GM12878 (cell line): Measurements from ENCODE around the gene CDK16. TPM values are rescaled to one million over a fixed set of nuclear protein-coding genes. Genes with fewer than 3 reads are reported as not detected.

Experiments
- ATAC-seq: fragments of 200-7000 bp; cut with Tn5 transposase; 3 replicates; pipeline ENCODE4 v1.9.1; 2020; ENCODE audit warnings: mild to moderate bottlenecking, moderate library complexity
- BruUV-seq: library from RNA; stranded (reverse); fragments of 400-500 nt; replicated peaks from 2 replicates; lab custom pipeline; 2021; lab: Mats Ljungman, UMichigan
- CTCF ChIA-PET: fragments of 300-600 bp; sonication (Branson Sonifier 250); formaldehyde crosslinking; extraction: SDS; loops from one replicate; lab custom pipeline; 2021; ENCODE audit warnings: inconsistent platforms; lab: Yijun Ruan, JAX
- POLR2A ChIA-PET: fragments of 350-600 bp; formaldehyde crosslinking; extraction: SDS; loops from one replicate; lab custom pipeline; 2021; ENCODE audit warnings: inconsistent platforms; lab: Charles Lee
- RAD21 ChIA-PET: fragments of 300-600 bp; sonication (Branson Sonifier 250); formaldehyde crosslinking; loops from one replicate; lab custom pipeline; 2023; ENCODE audit warnings: antibody characterized with exemption; ENCODE audit not compliant: unreplicated experiment; lab: Charles Lee
- SMC1A ChIA-PET: fragments of 300-600 bp; sonication (Branson Sonifier 250); formaldehyde crosslinking; loops from one replicate; lab custom pipeline; 2023; ENCODE audit not compliant: unreplicated experiment, uncharacterized antibody; lab: Charles Lee
- DNase-seq: peaks from one replicate; pipeline ENCODE4 v3.0.0-alpha.2; 2011; ENCODE audit warnings: low read depth, low spot score
- FAIRE-seq: peaks from 3 replicates; lab custom pipeline; 2011; peaks lifted over from hg19 to GRCh38; lab: Jason Lieb, UNC
- H2AFZ ChIP-seq: 2 replicates; pipeline ENCODE4 v1.6.0; 2011; ENCODE audit warnings: low read depth, low read length, control low read depth; ENCODE audit not compliant: control insufficient read depth
- H3K27ac ChIP-seq: 2 replicates; pipeline ENCODE4 v1.5.1; 2011; ENCODE audit warnings: control low read depth; ENCODE audit not compliant: control insufficient read depth, insufficient read depth
- H3K27me3 ChIP-seq, 2 experiments: replicated peaks in 1 of 2; 2 replicates each; pipeline versions ENCODE4 v1.6.0 to v1.6.1; 2011; ENCODE audit warnings: low read length in 1 of 2; ENCODE audit not compliant: control insufficient read depth in 2 of 2, insufficient read depth in 2 of 2
- H3K36me3 ChIP-seq, 2 experiments: 2 replicates each; pipeline ENCODE4 v1.5.1; 2011; ENCODE audit warnings: low read length in 1 of 2; ENCODE audit not compliant: control insufficient read depth in 2 of 2, insufficient read depth in 2 of 2
- H3K4me1 ChIP-seq: 2 replicates; pipeline ENCODE4 v1.6.1; 2011; ENCODE audit warnings: mild to moderate bottlenecking, low read length, moderate library complexity, mixed read lengths; ENCODE audit not compliant: control insufficient read depth, insufficient read depth
- H3K4me2 ChIP-seq: 2 replicates; pipeline ENCODE4 v1.6.0; 2011; ENCODE audit warnings: control low read depth; ENCODE audit not compliant: control insufficient read depth, insufficient read depth
- H3K4me3 ChIP-seq: fragments of 200-600 bp; sonication (generic); 2 replicates; pipeline ENCODE4 v1.5.1; 2016
- H3K79me2 ChIP-seq: 2 replicates; pipeline ENCODE4 v1.6.0; 2011; ENCODE audit warnings: low read length; ENCODE audit not compliant: control insufficient read depth, insufficient read depth
- H3K9ac ChIP-seq: 2 replicates; pipeline ENCODE4 v1.8.0; 2011; ENCODE audit warnings: low read length, control low read depth, mixed read lengths; ENCODE audit not compliant: control insufficient read depth, insufficient read depth
- H3K9me3 ChIP-seq: replicated peaks from 3 replicates; pipeline ENCODE4 v1.5.1; 2011; ENCODE audit warnings: mild to moderate bottlenecking, low read length; ENCODE audit not compliant: control insufficient read depth, insufficient read depth
- H4K20me1 ChIP-seq: 2 replicates; pipeline ENCODE4 v1.6.0; 2011; ENCODE audit not compliant: control insufficient read depth, insufficient read depth
- BCL11A ChIP-seq: IDR thresholded peaks from 2 replicates; pipeline ENCODE4 v1.6.1; 2011; ENCODE audit warnings: low read depth, low read length
- CBX5 ChIP-seq: sonication (generic); IDR thresholded peaks from 2 replicates; pipeline ENCODE4 v1.6.1; 2016; ENCODE audit warnings: low read depth, moderate library complexity, mild to moderate bottlenecking, inconsistent platforms
- CHD2 ChIP-seq: IDR thresholded peaks from 2 replicates; pipeline ENCODE4 v1.6.1; 2011; ENCODE audit warnings: low read depth, low read length, improper control_type of control experiment, borderline replicate concordance
- FOXM1 ChIP-seq: IDR thresholded peaks from 2 replicates; pipeline ENCODE4 v1.6.1; 2012; ENCODE audit warnings: low read depth, mild to moderate bottlenecking, inconsistent platforms, low read length, moderate library complexity
- GATAD2B ChIP-seq: fragments of 450-650 bp; conservative IDR thresholded peaks from 2 replicates; pipeline ENCODE4 v1.6.1; 2017; ENCODE audit warnings: low read depth, mild to moderate bottlenecking, moderate library complexity
- IRF4 ChIP-seq: IDR thresholded peaks from 2 replicates; pipeline ENCODE4 v1.6.1; 2011; ENCODE audit warnings: low read depth, low read length
- MEF2A ChIP-seq: IDR thresholded peaks from 2 replicates; pipeline ENCODE4 v1.6.1; 2011; ENCODE audit warnings: low read depth, mild to moderate bottlenecking, low read length, moderate library complexity; ENCODE audit not compliant: insufficient read depth
- MLLT1 ChIP-seq: fragments of 450-650 bp; IDR thresholded peaks from 2 replicates; pipeline ENCODE4 v1.6.1; 2016; ENCODE audit warnings: mild to moderate bottlenecking
- MYC ChIP-seq: IDR thresholded peaks from 2 replicates; pipeline ENCODE4 v1.6.1; 2011; ENCODE audit warnings: mild to moderate bottlenecking, low read length, moderate library complexity, inconsistent platforms; ENCODE audit not compliant: insufficient read depth, insufficient replicate concordance, insufficient read length, severe bottlenecking
- PML ChIP-seq: IDR thresholded peaks from 2 replicates; pipeline ENCODE4 v1.6.1; 2012; ENCODE audit warnings: low read length, inconsistent platforms
- SUPT20H ChIP-seq: IDR thresholded peaks from 2 replicates; pipeline ENCODE4 v1.6.1; 2011; ENCODE audit warnings: low read depth, mild to moderate bottlenecking, low read length, moderate library complexity, borderline replicate concordance; ENCODE audit not compliant: control insufficient read depth
- TCF12 ChIP-seq: IDR thresholded peaks from 2 replicates; pipeline ENCODE4 v1.6.1; 2011; ENCODE audit warnings: low read depth, mild to moderate bottlenecking, low read length
- ZNF207 ChIP-seq: fragments of 450-650 bp; IDR thresholded peaks from 2 replicates; pipeline ENCODE4 v1.6.1; 2014; ENCODE audit warnings: antibody characterized with exemption, mild to moderate bottlenecking, borderline replicate concordance
- WGBS: methylation state at CpG from one replicate; pipeline ENCODE4 v1.1.6; 2016; ENCODE audit warnings: low lambda C conversion rate; ENCODE audit not compliant: insufficient replicate concordance, insufficient coverage; ENCODE audit errors: missing lambda C conversion rate; 5-methylcytosine and 5-hydroxymethylcytosine counted together
- in situ Hi-C: fragments of 300-500 bp; cut with MboI; formaldehyde crosslinking; loops from 9 replicates; pipeline ENCODE4 v1.14.3; 2018; ENCODE audit warnings: mixed read lengths
- intact Hi-C: fragments of 100-400 bp; cut with micrococcal nuclease; formaldehyde crosslinking; loops from one replicate; pipeline ENCODE4 v1.14.2; 2022; ENCODE audit not compliant: unreplicated experiment
- polyA plus RNA-seq, 11 experiments: library from polyadenylated mRNA; depleted of rRNA in 4 of 11; unstranded in 6 of 11; stranded (reverse) in 5 of 11; fragments of >200 nt; fragmentation: Nextera tagmentation in 4 of 11; fragmentation: Illumina TruSeq in 1 of 11; extraction: Ambion mirVana in 4 of 11; extraction: Trizol in 1 of 11; gene quantifications; 1 replicate in 1 of 11; 2 replicates in 10 of 11; pipeline versions ENCODE4 v1.2.1 to v1.2.3, GENCODE V29; 2011 to 2016; ENCODE audit warnings: inconsistent platforms in 2 of 11, missing spikeins in 2 of 11, low read depth in 1 of 11
- total RNA-seq, 4 experiments: library from RNA; depleted of rRNA in 3 of 4; stranded (reverse); fragments of >200 nt in 3 of 4; fragmentation: Illumina TruSeq in 1 of 4; extraction: Trizol in 1 of 4; gene quantifications; 2 replicates each; pipeline versions ENCODE4 v1.2.1 to v1.2.3, GENCODE V29; 2013 to 2021
- TF ChIP-seq, protein P1 (sequence below): fragments of 450-650 bp; formaldehyde crosslinking; IDR thresholded peaks from 2 replicates; pipeline ENCODE4 v1.4.0; 2022; ENCODE audit warnings: mild to moderate bottlenecking, moderate library complexity
- TF ChIP-seq, protein P2 (sequence below): fragments of 450-650 bp; IDR thresholded peaks from 2 replicates; pipeline ENCODE4 v1.6.1; 2014; ENCODE audit warnings: mild to moderate bottlenecking
- TF ChIP-seq, protein P3 (sequence below): fragments of 450-650 bp; IDR thresholded peaks from 2 replicates; pipeline ENCODE4 v1.6.1; 2018; ENCODE audit warnings: borderline replicate concordance, mild to moderate bottlenecking; ENCODE audit not compliant: partially characterized antibody

The CDK16 gene
- total and polyA plus RNA-seq, 10 of the 15 experiments (the other 5 are each of a cell fraction or from before 2014, with no cell fraction given) = 2.4 to 75.1 (median 48.2) TPM

DNA sequence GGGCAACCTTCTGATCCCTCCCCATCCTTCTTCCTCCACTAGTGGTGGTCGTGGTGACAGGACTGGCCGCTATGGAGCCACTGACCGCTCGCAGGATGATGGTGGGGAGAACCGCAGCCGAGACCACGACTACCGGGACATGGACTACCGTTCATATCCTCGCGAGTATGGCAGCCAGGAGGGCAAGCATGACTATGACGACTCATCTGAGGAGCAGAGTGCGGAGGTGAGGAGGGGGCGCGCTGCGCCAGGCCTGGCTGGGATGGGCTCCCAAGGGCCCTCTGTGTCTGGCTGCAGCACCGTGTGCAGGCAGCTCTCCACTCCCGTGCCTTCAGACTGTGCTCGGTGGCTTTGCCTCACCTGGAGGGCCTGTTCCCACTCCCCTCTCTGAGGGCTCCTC, 49.2 kb upstream of the CDK16 start:
- H3K9me3 ChIP-seq = no peaks in the 10 kb centered on the region; the same call in 2 of the 3 replicates
- intact Hi-C loops = no loop called here
- peaks cover 2% of the 10 kb centered on the region; the same call in 1 of the 2 replicates for H3K79me2 ChIP-seq
- no peaks in the 10 kb centered on the region for H3K4me1 ChIP-seq
- ChIA-PET CTCF (no interaction called here), SMC1A (no interaction called here), RAD21 (no interaction called here), POLR2A (no interaction called here)
- DNase-seq (no peak), ATAC-seq (no peak), FAIRE-seq (no peak)
- BruUV-seq = no TSS peak
- no peak overlapping the region for H3K4me2 ChIP-seq
- H2AFZ ChIP-seq = no peak overlapping the region
- no peak for TF ChIP-seq GATAD2B
- TF ChIP-seq, protein P1, sequence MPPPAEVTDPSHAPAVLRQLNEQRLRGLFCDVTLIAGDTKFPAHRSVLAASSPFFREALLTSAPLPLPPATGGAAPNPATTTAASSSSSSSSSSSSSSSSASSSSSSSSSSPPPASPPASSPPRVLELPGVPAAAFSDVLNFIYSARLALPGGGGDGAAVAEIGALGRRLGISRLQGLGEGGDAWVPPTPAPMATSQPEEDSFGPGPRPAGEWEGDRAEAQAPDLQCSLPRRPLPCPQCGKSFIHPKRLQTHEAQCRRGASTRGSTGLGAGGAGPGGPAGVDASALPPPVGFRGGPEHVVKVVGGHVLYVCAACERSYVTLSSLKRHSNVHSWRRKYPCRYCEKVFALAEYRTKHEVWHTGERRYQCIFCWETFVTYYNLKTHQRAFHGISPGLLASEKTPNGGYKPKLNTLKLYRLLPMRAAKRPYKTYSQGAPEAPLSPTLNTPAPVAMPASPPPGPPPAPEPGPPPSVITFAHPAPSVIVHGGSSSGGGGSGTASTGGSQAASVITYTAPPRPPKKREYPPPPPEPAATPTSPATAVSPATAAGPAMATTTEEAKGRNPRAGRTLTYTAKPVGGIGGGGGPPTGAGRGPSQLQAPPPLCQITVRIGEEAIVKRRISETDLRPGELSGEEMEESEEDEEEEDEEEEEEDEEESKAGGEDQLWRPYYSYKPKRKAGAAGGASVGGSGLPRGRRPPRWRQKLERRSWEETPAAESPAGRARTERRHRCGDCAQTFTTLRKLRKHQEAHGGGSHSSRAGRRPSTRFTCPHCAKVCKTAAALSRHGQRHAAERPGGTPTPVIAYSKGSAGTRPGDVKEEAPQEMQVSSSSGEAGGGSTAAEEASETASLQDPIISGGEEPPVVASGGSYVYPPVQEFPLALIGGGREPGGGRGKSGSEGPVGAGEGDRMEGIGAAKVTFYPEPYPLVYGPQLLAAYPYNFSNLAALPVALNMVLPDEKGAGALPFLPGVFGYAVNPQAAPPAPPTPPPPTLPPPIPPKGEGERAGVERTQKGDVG (CRISPR knock-in tag) = no peak
- TF ChIP-seq MLLT1 = no peak
- TF ChIP-seq, protein P2, sequence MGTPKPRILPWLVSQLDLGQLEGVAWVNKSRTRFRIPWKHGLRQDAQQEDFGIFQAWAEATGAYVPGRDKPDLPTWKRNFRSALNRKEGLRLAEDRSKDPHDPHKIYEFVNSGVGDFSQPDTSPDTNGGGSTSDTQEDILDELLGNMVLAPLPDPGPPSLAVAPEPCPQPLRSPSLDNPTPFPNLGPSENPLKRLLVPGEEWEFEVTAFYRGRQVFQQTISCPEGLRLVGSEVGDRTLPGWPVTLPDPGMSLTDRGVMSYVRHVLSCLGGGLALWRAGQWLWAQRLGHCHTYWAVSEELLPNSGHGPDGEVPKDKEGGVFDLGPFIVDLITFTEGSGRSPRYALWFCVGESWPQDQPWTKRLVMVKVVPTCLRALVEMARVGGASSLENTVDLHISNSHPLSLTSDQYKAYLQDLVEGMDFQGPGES = no peak
- no peak for TF ChIP-seq BCL11A
- TF ChIP-seq PML = no peak
- TF ChIP-seq, protein P3, sequence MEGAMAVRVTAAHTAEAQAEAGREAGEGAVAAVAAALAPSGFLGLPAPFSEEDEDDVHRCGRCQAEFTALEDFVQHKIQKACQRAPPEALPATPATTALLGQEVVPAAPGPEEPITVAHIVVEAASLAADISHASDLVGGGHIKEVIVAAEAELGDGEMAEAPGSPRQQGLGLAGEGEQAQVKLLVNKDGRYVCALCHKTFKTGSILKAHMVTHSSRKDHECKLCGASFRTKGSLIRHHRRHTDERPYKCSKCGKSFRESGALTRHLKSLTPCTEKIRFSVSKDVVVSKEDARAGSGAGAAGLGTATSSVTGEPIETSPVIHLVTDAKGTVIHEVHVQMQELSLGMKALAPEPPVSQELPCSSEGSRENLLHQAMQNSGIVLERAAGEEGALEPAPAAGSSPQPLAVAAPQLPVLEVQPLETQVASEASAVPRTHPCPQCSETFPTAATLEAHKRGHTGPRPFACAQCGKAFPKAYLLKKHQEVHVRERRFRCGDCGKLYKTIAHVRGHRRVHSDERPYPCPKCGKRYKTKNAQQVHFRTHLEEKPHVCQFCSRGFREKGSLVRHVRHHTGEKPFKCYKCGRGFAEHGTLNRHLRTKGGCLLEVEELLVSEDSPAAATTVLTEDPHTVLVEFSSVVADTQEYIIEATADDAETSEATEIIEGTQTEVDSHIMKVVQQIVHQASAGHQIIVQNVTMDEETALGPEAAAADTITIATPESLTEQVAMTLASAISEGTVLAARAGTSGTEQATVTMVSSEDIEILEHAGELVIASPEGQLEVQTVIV = no peak
- TF ChIP-seq SUPT20H = no peak
- no peak for TF ChIP-seq FOXM1
- no peak for TF ChIP-seq MYC
- TF ChIP-seq IRF4 = no peak
- no peak for TF ChIP-seq TCF12
- no peak for TF ChIP-seq CBX5
- TF ChIP-seq MEF2A = no peak
- no peak for TF ChIP-seq CHD2
- no peak for TF ChIP-seq ZNF207
- H3K36me3 ChIP-seq = peaks cover 0 to 8% of the 10 kb centered on the region in 2 experiments; a peak in 2 of 4 replicates
- no peak overlapping the region for H3K9ac ChIP-seq
- WGBS = 81% methylated on average over 19 of the region's 19 CpGs
- no peaks in the 10 kb centered on the region for H3K27me3 ChIP-seq
- no peak overlapping the region for H3K27ac ChIP-seq
- H4K20me1 ChIP-seq = no peaks in the 10 kb centered on the region
- in situ Hi-C loops = no loop called here
- no peak overlapping the region for H3K4me3 ChIP-seq
